ENCODE measurements around the gene TEPSIN. TPM values are rescaled to one million over a fixed set of nuclear protein-coding genes. Genes with fewer than 3 reads are reported as not detected.

Gene TEPSIN
- polyA plus RNA-seq, 3 donors, result 23.2 to 30.7 (median 24.2) TPM

DNA sequence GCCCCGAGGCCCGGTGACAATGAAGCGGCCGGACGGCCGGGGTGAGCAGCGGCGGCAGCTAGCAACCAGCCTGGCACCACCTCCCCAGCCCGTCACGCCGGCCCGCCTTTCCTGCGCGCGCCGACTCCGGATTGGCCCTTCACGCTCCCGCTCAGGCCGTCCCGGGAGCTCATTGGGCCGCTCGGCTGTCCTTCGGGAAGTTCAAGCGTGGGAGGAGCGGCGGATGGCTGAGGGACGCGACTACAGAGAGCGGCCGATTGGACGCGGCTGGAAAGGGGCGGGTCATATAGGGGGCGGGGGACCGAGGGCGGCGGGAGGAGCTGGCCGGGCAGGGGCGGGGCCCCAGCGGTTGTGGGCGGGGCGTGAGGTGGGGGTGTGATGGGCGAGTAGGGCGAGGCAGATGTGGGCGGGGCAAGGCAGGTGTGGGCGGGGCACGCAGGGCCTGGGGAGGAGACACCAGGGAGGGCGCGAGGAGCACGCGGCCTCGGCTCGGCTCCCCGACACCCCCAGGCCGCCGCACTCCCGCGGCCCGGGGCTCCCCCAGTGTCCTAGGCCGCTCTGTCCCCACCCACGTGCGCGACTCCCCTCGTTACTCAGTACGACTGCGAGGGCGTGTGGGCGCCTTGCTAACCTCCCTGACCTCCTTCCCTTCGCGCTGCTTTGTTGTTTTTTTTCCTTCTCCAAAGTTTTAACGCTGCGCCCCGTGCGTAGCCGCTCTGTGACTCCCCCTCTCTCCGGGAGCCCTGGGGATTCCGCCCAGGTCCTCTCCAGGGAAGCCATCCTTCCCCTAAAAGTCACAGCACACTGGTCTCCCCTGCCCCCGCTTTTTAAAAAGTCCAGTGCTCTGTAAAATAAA is 15.7 kb downstream of the TEPSIN start, which contains the start of gene CEP131:
Gene CEP131 (minus strand): TSS at position 60 of the 856 bp plus-strand sequence. CDS start 2,909 bp downstream, outside the sequence.
- peak; percentile 98 for DNase-seq

DNA sequence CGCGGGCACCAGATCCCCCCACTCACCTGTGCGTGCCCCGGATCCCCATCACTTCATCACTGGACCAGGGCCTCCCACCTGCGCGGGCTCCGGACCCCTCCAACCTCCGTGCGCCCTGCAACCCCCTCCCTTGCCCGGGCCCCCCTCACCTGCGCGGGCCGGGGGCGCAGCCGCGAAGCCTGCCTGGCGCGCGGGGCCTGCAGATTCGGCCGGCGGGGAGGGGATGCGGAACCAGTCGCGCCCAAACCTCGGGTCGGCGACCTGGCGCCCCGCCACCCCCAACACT is 16.3 kb downstream of the TEPSIN start:
- no peak for DNase-seq

DNA sequence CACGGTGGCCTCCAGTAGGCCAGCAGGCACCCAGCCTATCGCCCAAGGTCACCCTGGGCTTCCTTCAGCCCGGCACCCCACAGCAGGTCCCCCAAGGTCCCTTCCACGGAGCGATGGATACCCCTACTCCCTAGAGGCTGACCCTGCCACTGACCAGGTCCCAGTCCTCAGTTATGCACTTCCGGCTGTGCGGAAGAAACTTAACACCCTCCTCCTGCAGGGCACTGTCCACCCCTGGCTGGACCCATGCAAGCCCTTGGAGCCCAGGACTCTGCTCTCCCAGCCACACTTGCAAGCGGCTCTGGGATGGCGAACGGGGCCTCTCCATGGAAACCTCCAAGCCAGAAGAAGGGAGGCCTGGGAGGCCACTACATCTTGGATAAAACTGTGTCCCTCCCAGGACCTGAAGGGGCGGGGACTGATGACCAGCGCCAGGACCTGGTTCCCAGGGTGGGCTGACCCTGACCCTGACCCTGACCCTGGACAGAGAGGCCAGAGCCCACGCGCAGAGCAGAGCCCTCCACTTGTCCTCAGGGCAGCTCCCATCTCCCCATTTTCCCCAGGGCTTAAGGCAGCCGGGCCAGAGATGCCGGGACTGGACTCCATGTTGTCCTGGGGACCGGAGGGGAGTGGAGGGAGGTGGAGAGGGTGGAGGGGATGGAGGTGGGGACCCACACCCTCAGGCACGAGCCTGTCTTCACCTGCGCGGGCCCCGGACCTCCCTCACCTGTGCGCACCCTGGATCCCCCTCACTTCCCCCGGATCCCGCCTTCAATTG is 16.8 kb downstream of the TEPSIN start:
- no peak for DNase-seq

- DNase-seq, result no peak
These were observed 17.4 kb downstream of the TEPSIN start for GRCh38 chr17:81221371-81221841.

DNA sequence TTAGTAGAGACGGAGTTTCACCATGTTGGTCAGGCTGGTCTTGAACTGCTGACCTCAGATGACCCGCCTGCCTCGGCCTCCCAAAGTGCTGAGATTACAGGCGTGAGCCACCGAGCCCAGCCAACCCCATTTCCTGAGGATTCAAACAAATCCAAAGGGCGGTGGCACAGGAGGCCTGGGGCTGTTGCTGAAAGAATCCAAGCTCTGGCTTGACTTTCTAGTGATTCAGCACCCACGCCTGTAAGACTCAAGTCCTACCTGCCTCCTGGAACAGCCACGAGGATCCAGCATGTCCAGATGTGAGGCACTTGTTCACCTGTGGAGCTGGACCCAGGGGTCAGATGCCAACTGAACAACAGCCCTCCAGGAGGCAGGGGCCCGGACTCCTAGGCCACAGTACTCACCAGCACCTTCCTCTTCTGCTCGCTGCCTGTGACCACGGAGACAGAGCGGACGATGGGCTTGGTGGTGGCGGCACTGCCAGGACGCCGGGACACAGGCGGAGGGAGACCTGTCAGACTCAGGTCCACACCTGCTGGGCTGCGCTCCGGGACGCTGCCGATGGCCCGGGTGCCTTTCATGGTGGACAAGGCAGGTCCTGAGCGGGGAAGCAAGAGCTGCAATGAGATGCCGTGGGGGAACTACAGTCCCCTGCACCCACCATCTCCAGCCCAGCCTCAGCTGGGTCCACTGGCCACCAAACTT is 19.2 kb downstream of the TEPSIN start:
- no peak for DNase-seq

GRCh38 chr17:81218991-81219390 is 19.9 kb downstream of the TEPSIN start:
- DNase-seq, result no peak

DNA sequence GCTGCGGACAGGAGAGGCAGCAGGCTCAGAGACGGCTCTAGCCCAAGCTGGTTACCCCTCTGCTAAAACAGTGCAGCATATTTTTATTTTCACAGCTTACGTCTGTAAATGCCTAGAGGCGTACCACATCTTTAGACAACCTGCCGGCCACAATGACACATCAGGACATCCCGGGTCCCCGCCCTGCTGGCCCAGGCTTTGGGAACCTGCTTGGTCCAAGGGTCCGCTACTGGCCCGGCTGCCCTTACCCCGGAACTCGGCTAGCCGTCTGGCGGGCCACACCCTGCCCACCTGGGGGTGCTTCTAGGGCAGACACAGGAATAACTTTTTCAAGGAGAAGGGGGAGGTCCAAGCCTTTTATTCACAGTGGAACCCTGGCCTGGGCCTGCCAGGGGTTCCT is 20.4 kb downstream of the TEPSIN start:
- no peak for DNase-seq

- no peak for DNase-seq
These were observed 21.4 kb downstream of the TEPSIN start for GRCh38 chr17:81217491-81217890.

DNA sequence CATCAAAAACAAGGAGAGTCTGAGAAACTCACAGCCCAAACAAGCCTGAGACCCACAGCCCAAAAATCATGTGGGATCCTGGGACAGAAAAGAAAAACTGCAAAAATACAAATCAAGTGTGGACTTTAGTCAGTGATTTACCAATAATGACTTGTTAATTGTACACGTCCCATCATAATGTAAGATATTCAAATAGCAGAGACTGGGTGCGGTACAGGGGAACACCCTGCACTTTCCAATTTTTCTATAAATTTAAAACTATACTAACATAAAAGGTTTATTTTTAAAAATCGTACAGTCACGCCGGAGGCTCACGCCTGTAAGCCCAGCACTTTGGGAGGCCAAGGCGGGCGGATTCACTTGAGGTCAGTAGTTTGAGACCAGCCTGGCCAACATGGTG is 24.9 kb downstream of the TEPSIN start:
- no peak for DNase-seq

GRCh38 chr17:81212365-81212764 is 26.5 kb downstream of the TEPSIN start:
- no peak for DNase-seq

DNA sequence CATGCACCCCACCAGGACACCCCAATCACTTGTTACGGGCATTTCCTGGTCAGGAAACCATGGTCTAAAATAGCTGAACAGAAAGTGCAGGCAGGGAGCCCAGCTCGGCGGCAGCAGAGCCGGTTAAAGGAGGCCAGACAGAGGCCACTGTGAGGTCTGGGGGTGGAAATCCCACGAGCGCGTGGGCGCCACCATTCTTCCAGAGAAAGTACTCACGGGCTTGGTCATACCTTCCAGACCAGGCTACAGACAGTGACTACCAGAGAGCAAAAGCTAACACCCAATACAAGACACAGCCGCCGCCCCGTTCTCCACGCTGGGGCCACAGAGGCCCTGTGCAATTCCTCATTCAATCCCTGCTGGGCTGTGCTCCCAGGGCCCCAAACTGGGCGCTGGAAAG is 28.0 kb downstream of the TEPSIN start:
- no peak for DNase-seq

DNA sequence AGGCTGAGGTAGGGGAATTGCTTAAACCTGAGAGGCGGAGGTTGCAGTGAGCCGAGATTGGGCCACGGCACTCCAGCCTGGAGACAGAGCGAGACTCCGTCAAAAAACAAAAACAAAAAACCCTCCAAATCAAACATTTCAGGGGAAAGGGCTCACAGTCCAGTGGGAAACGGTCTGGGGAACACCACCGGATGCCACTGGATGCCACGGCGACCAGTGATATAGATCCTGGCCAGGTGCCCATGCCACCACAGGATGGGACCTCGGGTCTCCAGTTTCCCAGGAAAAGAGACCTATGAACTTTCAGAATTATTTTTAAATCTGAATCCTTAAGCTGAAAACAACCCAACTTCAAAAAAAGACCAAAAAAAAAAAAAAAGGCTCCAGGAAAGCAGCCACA is 28.4 kb downstream of the TEPSIN start:
- no peak for DNase-seq

DNA sequence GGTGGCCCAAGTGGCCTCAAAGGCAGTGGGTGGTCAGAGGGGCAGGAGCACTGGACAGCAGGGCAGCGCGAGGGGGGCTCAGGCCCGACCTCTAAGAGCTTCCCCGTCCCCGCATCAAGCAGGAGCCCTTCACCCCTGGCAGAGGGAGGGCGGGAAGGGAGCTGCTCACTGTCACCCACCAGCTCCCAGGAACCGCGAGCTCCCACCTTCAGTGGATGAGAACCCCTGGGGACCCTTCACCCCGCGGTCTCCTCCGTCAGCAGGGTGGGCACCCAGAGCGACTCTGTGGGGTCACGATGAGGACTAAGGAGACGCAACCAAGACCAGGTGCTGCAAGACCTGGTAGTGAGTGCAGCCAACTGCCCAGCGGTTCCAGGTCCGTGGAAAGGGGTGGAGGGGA is 29.7 kb downstream of the TEPSIN start:
- no peak for DNase-seq

GRCh38 chr17:81208651-81209050 is 30.2 kb downstream of the TEPSIN start:
- no peak for DNase-seq

DNA sequence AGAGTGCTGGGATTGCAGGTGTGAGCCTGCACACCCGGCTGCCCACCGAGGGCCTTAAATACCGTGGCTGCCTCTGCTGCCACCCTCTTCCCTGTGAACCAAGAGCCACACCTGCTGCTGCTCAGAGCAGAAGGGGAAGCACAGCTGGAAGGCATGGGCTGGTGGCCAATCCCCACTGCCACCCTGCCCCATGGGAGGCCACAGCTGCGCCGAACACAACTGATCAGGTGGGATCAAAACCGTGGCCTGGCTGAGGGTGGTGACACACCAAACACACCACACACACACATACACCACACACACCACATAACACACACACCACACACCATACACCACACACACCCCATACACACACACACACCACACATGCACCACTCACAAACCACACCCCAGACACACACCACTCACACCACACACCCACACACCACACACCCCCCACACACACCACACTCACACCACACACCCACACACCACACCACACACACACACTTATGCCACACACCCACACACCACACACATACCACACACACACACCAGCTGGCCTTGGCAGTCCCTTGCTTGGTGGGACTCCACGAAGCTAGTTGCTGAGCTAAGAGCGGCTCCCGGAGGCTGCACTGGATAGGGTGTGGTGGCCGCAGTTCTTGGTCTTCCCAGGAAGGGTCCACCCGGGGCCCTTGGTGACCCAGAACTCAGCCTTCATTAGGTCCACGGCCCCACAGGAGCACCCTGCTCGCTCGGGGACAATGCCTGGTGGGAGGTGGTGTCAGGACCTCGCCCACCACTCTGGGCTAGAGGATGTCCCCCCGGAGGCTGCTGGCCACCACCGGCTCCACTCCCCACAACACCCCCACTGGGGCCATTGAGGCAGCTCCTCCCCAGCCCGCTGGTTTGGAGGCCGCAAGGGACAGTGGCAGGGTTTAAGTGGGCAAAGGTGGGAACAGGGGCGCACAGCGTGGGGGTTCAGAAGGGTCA is 31.0 kb downstream of the TEPSIN start:
- DNase-seq, result no peak

DNA sequence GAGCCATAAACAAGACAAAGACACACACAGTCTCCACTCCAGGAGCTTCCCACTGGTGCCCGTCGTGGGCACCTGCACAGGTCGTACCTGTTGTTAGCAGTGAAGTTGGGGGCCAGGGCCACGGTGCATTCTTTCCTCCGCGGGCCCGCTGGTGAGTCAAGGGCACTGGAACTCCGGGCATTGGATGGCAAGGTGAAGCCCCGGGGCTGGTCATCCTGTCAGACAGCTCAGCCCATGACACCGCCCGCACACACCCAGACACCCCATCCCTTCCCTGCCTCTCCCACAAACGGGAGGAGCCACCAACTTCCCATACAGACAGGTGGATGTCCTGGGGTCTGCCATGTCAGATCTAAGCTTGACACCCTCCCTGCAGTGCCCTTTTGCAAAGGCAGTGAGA is 32.2 kb downstream of the TEPSIN start:
- DNase-seq, result no peak

GRCh38 chr17:81206166-81206565 is 32.7 kb downstream of the TEPSIN start:
- no peak for DNase-seq

DNA sequence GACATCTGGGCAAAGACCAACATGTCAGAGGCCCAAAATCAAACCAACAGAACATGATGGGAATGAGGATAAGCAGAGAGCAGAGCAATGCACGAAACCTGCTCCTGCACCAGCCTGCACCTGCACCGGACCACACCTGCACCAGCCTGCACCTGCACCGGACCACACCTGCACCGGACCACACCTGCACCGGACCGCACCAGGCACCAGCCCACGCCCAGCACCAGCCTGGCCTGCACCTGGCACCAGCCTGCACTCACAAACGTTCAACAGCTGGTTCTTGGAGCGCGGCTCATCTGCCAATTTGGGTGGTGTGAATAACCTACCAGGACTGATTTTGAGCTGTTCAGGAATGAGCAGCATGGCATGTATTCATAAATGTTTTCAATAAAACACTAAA is 34.3 kb downstream of the TEPSIN start:
- DNase-seq, result no peak

DNA sequence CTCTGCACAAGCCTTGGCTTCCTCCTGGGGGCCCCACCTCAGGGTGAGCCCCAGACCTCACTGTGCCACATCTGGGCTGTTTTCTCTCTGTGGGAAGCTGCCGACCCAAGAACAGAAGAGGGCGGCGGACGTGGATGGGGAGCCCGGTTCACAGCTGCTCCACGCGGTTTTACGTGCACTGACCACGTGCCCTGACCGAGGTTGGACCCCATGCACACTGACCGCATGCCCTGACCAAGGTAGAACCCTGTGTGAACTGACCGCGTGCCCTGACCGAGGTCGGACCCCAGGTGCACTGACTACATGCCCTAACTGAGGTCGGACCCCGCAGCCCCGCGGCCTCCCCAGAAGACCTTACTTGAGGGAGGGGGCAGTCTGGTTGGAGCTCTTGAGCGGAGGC is 35.7 kb downstream of the TEPSIN start:
- DNase-seq, result no peak

- no peak for DNase-seq
These were observed 36.5 kb downstream of the TEPSIN start for GRCh38 chr17:81202318-81202717.

All from renal pelvis (tissue), 4 donors.